ENCODE data around the gene C6orf15.

DNA sequence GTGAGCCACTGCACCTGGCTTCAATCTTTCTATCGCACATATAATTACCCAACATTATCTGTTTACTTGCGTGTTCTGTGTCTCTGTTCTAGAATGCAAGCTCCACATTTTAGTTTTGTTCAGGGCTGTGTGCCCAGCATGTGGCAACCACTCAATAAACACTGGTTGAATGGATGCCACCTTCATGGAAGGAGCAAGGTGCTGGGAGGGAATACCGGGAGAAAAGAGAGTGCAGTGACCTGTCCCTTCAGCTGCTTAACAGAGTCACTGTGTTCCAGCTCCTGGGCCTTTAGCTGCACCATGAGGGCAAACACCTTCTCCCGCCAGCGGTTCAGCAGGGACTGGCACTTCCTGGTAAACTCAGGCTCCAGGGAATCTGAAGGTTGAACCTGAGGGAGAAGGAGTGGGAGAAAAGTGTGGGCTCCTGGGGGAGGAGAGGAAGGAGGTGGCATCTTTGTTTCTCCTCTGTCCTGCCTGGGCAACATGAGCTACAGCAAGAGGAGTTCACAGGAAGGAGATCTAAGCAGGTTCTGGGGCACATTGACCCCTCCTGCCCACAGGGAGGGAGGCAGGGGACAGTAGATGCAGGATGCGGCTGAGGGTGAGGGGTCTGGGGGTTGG is 37.6 kb upstream of the C6orf15 start:
- TF ChIP-seq, protein P1, sequence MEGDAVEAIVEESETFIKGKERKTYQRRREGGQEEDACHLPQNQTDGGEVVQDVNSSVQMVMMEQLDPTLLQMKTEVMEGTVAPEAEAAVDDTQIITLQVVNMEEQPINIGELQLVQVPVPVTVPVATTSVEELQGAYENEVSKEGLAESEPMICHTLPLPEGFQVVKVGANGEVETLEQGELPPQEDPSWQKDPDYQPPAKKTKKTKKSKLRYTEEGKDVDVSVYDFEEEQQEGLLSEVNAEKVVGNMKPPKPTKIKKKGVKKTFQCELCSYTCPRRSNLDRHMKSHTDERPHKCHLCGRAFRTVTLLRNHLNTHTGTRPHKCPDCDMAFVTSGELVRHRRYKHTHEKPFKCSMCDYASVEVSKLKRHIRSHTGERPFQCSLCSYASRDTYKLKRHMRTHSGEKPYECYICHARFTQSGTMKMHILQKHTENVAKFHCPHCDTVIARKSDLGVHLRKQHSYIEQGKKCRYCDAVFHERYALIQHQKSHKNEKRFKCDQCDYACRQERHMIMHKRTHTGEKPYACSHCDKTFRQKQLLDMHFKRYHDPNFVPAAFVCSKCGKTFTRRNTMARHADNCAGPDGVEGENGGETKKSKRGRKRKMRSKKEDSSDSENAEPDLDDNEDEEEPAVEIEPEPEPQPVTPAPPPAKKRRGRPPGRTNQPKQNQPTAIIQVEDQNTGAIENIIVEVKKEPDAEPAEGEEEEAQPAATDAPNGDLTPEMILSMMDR (IDR thresholded peaks at IDR 0.05) = no peak
- TF ChIP-seq POLR2AphosphoS5 (IDR thresholded peaks at IDR 0.05; ENCODE audit: low read depth, low read length) = no peak
- TF ChIP-seq, protein P2, sequence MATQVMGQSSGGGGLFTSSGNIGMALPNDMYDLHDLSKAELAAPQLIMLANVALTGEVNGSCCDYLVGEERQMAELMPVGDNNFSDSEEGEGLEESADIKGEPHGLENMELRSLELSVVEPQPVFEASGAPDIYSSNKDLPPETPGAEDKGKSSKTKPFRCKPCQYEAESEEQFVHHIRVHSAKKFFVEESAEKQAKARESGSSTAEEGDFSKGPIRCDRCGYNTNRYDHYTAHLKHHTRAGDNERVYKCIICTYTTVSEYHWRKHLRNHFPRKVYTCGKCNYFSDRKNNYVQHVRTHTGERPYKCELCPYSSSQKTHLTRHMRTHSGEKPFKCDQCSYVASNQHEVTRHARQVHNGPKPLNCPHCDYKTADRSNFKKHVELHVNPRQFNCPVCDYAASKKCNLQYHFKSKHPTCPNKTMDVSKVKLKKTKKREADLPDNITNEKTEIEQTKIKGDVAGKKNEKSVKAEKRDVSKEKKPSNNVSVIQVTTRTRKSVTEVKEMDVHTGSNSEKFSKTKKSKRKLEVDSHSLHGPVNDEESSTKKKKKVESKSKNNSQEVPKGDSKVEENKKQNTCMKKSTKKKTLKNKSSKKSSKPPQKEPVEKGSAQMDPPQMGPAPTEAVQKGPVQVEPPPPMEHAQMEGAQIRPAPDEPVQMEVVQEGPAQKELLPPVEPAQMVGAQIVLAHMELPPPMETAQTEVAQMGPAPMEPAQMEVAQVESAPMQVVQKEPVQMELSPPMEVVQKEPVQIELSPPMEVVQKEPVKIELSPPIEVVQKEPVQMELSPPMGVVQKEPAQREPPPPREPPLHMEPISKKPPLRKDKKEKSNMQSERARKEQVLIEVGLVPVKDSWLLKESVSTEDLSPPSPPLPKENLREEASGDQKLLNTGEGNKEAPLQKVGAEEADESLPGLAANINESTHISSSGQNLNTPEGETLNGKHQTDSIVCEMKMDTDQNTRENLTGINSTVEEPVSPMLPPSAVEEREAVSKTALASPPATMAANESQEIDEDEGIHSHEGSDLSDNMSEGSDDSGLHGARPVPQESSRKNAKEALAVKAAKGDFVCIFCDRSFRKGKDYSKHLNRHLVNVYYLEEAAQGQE (IDR thresholded peaks at IDR 0.05; ENCODE audit: insufficient read depth in 1 of 2, low read depth in 2 of 2, low read length in 1 of 2) = no peak
- TF ChIP-seq SIN3A (IDR thresholded peaks at IDR 0.05; ENCODE audit: borderline replicate concordance, insufficient read depth, low read depth, low read length) = no peak
